Measurements from ENCODE around the gene SH3BP5.
"Not testable (repeated sequence)": the region's sequence is repeated elsewhere in the genome, so short reads cannot be mapped to it uniquely, and the experiment has no call there.

SH3BP5 gene

GRCh38 chr3:15332405-15333098 lies at the start of gene SH3BP5:
Gene SH3BP5 (minus strand): TSS chr3:15332586. CDS start chr3:15332408, 178 bp downstream.
- no peak for DNase-seq (ENCODE audit: low read depth)

GRCh38 chr3:15380980-15381890 lies 48.8 kb upstream of the SH3BP5 start:
- DNase-seq (ENCODE audit: low read depth) = no peak

GRCh38 chr3:15377961-15378791 lies 45.8 kb upstream of the SH3BP5 start:
- peak; percentile 88 for DNase-seq (ENCODE audit: low read depth)

- DNase-seq (ENCODE audit: low read depth) = no peak
These were observed 43.1 kb upstream of the SH3BP5 start for GRCh38 chr3:15375461-15376000.

- no peak for DNase-seq (ENCODE audit: low read depth)
These were observed 40.5 kb upstream of the SH3BP5 start for GRCh38 chr3:15372918-15373317.

GRCh38 chr3:15368561-15369135 lies 36.3 kb upstream of the SH3BP5 start:
- DNase-seq (ENCODE audit: low read depth) = no peak

GRCh38 chr3:15367059-15367458 lies 34.7 kb upstream of the SH3BP5 start:
- no peak for DNase-seq (ENCODE audit: low read depth)

- not testable (repeated sequence) for DNase-seq (ENCODE audit: low read depth)
These were observed 31.7 kb upstream of the SH3BP5 start for GRCh38 chr3:15364078-15364477.

- DNase-seq (ENCODE audit: low read depth) = no peak
These were observed 29.3 kb upstream of the SH3BP5 start for GRCh38 chr3:15361494-15362214.

GRCh38 chr3:15360788-15361493 lies 28.6 kb upstream of the SH3BP5 start:
- no peak for DNase-seq (ENCODE audit: low read depth)

- no peak for DNase-seq (ENCODE audit: low read depth)
These were observed 27.5 kb upstream of the SH3BP5 start for GRCh38 chr3:15359677-15360397.

- DNase-seq (ENCODE audit: low read depth) = not testable (repeated sequence)
These were observed 24.3 kb upstream of the SH3BP5 start for GRCh38 chr3:15356651-15357061.

- no peak for DNase-seq (ENCODE audit: low read depth)
These were observed 23.8 kb upstream of the SH3BP5 start for GRCh38 chr3:15356176-15356575.

- no peak for DNase-seq (ENCODE audit: low read depth)
These were observed 22.7 kb upstream of the SH3BP5 start for GRCh38 chr3:15355086-15355485.

- no peak for DNase-seq (ENCODE audit: low read depth)
These were observed 22.1 kb upstream of the SH3BP5 start for GRCh38 chr3:15354485-15354884.

GRCh38 chr3:15350141-15350540 lies 17.8 kb upstream of the SH3BP5 start:
- no peak for DNase-seq (ENCODE audit: low read depth)

- not testable (repeated sequence) for DNase-seq (ENCODE audit: low read depth)
These were observed 17.1 kb upstream of the SH3BP5 start for GRCh38 chr3:15349438-15349837.

GRCh38 chr3:15348246-15348645 lies 15.9 kb upstream of the SH3BP5 start:
- DNase-seq (ENCODE audit: low read depth) = no peak

GRCh38 chr3:15347737-15348110 lies 15.3 kb upstream of the SH3BP5 start:
- DNase-seq (ENCODE audit: low read depth) = no peak
